Right lobe of liver (tissue), 4 donors: ENCODE measurements around the gene NUP42.

ENCODE experiments used
- POLR2A ChIP-seq: fragments of 450-650 bp; IDR thresholded peaks from one replicate; pipeline ENCODE4 v1.6.1; 2017; ENCODE audit warnings: antibody characterized with exemption, mild to moderate bottlenecking
- TF ChIP-seq, protein P1 (sequence below), 4 donors: fragments of 200-600 bp in 3 of 4; fragments of 450-650 bp in 1 of 4; IDR thresholded peaks; one replicate each; pipeline versions ENCODE4 v1.5.1 to v1.8.0; 2016 to 2022; ENCODE audit warnings: antibody characterized with exemption in 4 of 4, mild to moderate bottlenecking in 2 of 4
- donor health status: DM: no; HTN: no; CAD: no.
- donor health status: DM: no; HTN: no; CAD: no.
- donor health status: DM: no; HTN: yes; CAD: no.

DNA sequence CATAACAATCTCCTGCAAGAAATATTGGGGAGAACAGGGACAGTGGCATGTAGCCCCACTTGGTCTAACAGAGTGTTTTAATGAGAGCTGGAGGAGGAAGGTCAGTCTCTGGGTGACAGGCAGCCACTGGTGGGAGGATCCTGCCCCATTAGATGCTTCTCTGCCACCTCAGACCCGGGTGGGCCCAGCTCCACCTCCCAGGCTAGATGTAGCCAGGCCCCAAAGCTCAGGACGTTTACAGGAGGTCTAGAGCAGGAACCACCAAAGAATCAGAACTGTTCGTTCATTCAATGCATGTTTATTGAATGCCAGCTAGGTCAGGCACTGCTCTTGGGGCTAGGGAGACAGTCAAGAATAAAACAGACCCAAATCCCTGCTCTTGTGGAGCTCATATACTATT lies 36.3 kb downstream of the NUP42 start:
- TF ChIP-seq, protein P1, sequence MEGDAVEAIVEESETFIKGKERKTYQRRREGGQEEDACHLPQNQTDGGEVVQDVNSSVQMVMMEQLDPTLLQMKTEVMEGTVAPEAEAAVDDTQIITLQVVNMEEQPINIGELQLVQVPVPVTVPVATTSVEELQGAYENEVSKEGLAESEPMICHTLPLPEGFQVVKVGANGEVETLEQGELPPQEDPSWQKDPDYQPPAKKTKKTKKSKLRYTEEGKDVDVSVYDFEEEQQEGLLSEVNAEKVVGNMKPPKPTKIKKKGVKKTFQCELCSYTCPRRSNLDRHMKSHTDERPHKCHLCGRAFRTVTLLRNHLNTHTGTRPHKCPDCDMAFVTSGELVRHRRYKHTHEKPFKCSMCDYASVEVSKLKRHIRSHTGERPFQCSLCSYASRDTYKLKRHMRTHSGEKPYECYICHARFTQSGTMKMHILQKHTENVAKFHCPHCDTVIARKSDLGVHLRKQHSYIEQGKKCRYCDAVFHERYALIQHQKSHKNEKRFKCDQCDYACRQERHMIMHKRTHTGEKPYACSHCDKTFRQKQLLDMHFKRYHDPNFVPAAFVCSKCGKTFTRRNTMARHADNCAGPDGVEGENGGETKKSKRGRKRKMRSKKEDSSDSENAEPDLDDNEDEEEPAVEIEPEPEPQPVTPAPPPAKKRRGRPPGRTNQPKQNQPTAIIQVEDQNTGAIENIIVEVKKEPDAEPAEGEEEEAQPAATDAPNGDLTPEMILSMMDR (IDR thresholded peaks at IDR 0.05): no peak
- TF ChIP-seq POLR2A: no peak
